GM23338 (cell line): ENCODE data around the gene SDC3.

Experiments
- CREB1 ChIP-seq: fragments of 250-450 bp; sonication (Bioruptor Pico); IDR thresholded peaks from 2 replicates; pipeline ENCODE4 v1.5.0; 2020; ENCODE audit warnings: low read depth, mild to moderate bottlenecking, moderate library complexity
- EZH2 ChIP-seq: fragments of 200-600 bp; sonication (generic); IDR thresholded peaks from one replicate; pipeline ENCODE4 v1.8.0; 2017; ENCODE audit warnings: antibody characterized with exemption, mild to moderate bottlenecking, low read depth; ENCODE audit not compliant: unreplicated experiment
- EZH2phosphoT487 ChIP-seq: fragments of 200-600 bp; sonication (generic); IDR thresholded peaks from one replicate; pipeline ENCODE4 v1.8.1; 2018; ENCODE audit warnings: antibody characterized with exemption; ENCODE audit not compliant: unreplicated experiment
- JUNB ChIP-seq: IDR thresholded peaks from one replicate; pipeline ENCODE4 v1.6.1; 2016; ENCODE audit warnings: antibody characterized with exemption; ENCODE audit not compliant: unreplicated experiment
- POLR2AphosphoS5 ChIP-seq: IDR thresholded peaks from 2 replicates; pipeline ENCODE4 v1.6.1; 2016; ENCODE audit warnings: antibody characterized with exemption, low read depth
- ZNF114 ChIP-seq: fragments of 250-450 bp; sonication (Bioruptor Pico); IDR thresholded peaks from 2 replicates; pipeline ENCODE4 v1.5.0; 2020; ENCODE audit warnings: mild to moderate bottlenecking, moderate library complexity
- ZNF331 ChIP-seq: fragments of 250-450 bp; sonication (Bioruptor Pico); IDR thresholded peaks from 2 replicates; pipeline ENCODE4 v1.5.0; 2020; ENCODE audit warnings: low read depth, mild to moderate bottlenecking, moderate library complexity
- TF ChIP-seq, protein P1 (sequence below), 2 experiments: fragments of 200-600 bp in 1 of 2; sonication (generic) in 1 of 2; conservative IDR thresholded peaks; 2 replicates each; pipeline versions ENCODE4 v1.5.1 to v1.6.1; 2016 to 2017; ENCODE audit warnings: antibody characterized with exemption in 2 of 2, low read depth in 2 of 2, mild to moderate bottlenecking in 2 of 2, moderate library complexity in 1 of 2
- TF ChIP-seq, protein P2 (sequence below): IDR thresholded peaks from one replicate; pipeline ENCODE4 v1.6.1; 2018; ENCODE audit warnings: antibody characterized with exemption; ENCODE audit not compliant: unreplicated experiment
- TF ChIP-seq, protein P3 (sequence below): IDR thresholded peaks from 2 replicates; pipeline ENCODE4 v1.6.1; 2016; ENCODE audit warnings: antibody characterized with exemption

DNA sequence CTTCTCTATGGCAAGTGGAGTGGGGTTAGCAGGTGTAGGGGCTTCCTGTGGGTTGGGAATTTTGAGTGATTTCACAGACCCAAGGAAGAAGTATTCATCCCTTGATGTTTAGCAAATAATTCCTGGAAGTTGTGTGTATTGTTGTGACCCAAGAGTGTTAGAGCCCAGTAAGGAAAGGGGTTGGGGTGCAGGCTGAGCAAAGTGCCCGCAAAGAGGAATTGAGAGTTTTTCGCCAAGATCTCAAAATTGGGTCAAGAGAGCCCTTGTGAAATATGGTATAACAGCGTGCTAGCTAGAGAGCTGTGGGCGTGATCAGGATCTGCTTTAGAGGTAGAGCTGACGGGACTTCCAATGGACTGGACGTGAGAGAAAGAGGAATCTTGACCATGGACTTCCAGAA, 78.0 kb downstream of the SDC3 start:
- TF ChIP-seq CREB1 (CRISPR knock-in tag) (no peak), POLR2AphosphoS5 (no peak), EZH2phosphoT487 (no peak), ZNF114 (CRISPR knock-in tag) (no peak), EZH2 (no peak), ZNF331 (CRISPR knock-in tag) (no peak), JUNB (no peak)
- TF ChIP-seq, protein P1, sequence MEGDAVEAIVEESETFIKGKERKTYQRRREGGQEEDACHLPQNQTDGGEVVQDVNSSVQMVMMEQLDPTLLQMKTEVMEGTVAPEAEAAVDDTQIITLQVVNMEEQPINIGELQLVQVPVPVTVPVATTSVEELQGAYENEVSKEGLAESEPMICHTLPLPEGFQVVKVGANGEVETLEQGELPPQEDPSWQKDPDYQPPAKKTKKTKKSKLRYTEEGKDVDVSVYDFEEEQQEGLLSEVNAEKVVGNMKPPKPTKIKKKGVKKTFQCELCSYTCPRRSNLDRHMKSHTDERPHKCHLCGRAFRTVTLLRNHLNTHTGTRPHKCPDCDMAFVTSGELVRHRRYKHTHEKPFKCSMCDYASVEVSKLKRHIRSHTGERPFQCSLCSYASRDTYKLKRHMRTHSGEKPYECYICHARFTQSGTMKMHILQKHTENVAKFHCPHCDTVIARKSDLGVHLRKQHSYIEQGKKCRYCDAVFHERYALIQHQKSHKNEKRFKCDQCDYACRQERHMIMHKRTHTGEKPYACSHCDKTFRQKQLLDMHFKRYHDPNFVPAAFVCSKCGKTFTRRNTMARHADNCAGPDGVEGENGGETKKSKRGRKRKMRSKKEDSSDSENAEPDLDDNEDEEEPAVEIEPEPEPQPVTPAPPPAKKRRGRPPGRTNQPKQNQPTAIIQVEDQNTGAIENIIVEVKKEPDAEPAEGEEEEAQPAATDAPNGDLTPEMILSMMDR (conservative IDR thresholded peaks at IDR 0.05; ENCODE audit: low read depth in 2 of 2) = no peak
- TF ChIP-seq, protein P2, sequence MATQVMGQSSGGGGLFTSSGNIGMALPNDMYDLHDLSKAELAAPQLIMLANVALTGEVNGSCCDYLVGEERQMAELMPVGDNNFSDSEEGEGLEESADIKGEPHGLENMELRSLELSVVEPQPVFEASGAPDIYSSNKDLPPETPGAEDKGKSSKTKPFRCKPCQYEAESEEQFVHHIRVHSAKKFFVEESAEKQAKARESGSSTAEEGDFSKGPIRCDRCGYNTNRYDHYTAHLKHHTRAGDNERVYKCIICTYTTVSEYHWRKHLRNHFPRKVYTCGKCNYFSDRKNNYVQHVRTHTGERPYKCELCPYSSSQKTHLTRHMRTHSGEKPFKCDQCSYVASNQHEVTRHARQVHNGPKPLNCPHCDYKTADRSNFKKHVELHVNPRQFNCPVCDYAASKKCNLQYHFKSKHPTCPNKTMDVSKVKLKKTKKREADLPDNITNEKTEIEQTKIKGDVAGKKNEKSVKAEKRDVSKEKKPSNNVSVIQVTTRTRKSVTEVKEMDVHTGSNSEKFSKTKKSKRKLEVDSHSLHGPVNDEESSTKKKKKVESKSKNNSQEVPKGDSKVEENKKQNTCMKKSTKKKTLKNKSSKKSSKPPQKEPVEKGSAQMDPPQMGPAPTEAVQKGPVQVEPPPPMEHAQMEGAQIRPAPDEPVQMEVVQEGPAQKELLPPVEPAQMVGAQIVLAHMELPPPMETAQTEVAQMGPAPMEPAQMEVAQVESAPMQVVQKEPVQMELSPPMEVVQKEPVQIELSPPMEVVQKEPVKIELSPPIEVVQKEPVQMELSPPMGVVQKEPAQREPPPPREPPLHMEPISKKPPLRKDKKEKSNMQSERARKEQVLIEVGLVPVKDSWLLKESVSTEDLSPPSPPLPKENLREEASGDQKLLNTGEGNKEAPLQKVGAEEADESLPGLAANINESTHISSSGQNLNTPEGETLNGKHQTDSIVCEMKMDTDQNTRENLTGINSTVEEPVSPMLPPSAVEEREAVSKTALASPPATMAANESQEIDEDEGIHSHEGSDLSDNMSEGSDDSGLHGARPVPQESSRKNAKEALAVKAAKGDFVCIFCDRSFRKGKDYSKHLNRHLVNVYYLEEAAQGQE = no peak
- TF ChIP-seq, protein P3, sequence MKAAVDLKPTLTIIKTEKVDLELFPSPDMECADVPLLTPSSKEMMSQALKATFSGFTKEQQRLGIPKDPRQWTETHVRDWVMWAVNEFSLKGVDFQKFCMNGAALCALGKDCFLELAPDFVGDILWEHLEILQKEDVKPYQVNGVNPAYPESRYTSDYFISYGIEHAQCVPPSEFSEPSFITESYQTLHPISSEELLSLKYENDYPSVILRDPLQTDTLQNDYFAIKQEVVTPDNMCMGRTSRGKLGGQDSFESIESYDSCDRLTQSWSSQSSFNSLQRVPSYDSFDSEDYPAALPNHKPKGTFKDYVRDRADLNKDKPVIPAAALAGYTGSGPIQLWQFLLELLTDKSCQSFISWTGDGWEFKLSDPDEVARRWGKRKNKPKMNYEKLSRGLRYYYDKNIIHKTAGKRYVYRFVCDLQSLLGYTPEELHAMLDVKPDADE = no peak
